OCI-LY7 (cell line): ENCODE measurements around the gene CIAO2B. TPM values are rescaled to one million over a fixed set of nuclear protein-coding genes. Genes with fewer than 3 reads are reported as not detected.

Source experiments
- BruUV-seq: library from RNA; stranded (reverse); fragments of 400-500 nt; replicated peaks from 2 replicates; lab custom pipeline; 2021; lab: Mats Ljungman, UMichigan
- CTCF ChIA-PET: fragments of 300-600 bp; sonication (Branson Sonifier 250); formaldehyde crosslinking; loops from one replicate; lab custom pipeline; 2022; ENCODE audit warnings: antibody characterized with exemption; ENCODE audit not compliant: unreplicated experiment; lab: Charles Lee
- POLR2A ChIA-PET: fragments of 300-600 bp; sonication (Branson Sonifier 250); formaldehyde crosslinking; loops from one replicate; lab custom pipeline; 2022; ENCODE audit warnings: antibody characterized with exemption; lab: Charles Lee
- DNase-seq: peaks from one replicate; pipeline ENCODE4 v3.0.0-alpha.2; 2015; ENCODE audit warnings: low spot score
- H2AFZ ChIP-seq: fragments of 200-600 bp; sonication (generic), shearing (Covaris generic); 2 replicates; pipeline ENCODE4 v1.6.1; 2014; ENCODE audit warnings: mild to moderate bottlenecking, antibody characterized with exemption, low read length, moderate library complexity
- H3K27ac ChIP-seq: fragments of 200-600 bp; sonication (generic); 2 replicates; pipeline ENCODE4 v1.5.1; 2014; ENCODE audit warnings: mixed run types, low read depth, mild to moderate bottlenecking, moderate library complexity, low read length, inconsistent platforms; ENCODE audit not compliant: poor library complexity, severe bottlenecking
- H3K36me3 ChIP-seq: fragments of 200-600 bp; sonication (generic); 2 replicates; pipeline ENCODE4 v1.6.1; 2014; ENCODE audit warnings: mild to moderate bottlenecking, antibody characterized with exemption, low read length, moderate library complexity, mixed read lengths; ENCODE audit not compliant: insufficient read depth
- H3K4me1 ChIP-seq: fragments of 200-600 bp; sonication (generic); 2 replicates; pipeline ENCODE4 v1.5.1; 2014; ENCODE audit warnings: mild to moderate bottlenecking, low read length; ENCODE audit not compliant: insufficient read depth, poor library complexity, severe bottlenecking
- H3K4me2 ChIP-seq: fragments of 200-600 bp; sonication (generic); 2 replicates; pipeline ENCODE4 v1.6.1; 2014; ENCODE audit warnings: mild to moderate bottlenecking, low read length
- H3K4me3 ChIP-seq: fragments of 200-600 bp; sonication (generic); 2 replicates; pipeline ENCODE4 v1.5.1; 2014; ENCODE audit warnings: mild to moderate bottlenecking, low read depth, low read length; ENCODE audit not compliant: poor library complexity, severe bottlenecking
- H3K79me2 ChIP-seq: fragments of 200-600 bp; sonication (generic); 2 replicates; pipeline ENCODE4 v1.6.1; 2016; ENCODE audit warnings: low read depth, mild to moderate bottlenecking, low read length, moderate library complexity, mixed read lengths; ENCODE audit not compliant: insufficient read depth
- H3K9me2 ChIP-seq: fragments of 200-600 bp; sonication (generic); 2 replicates; pipeline ENCODE4 v1.6.1; 2016; ENCODE audit warnings: mild to moderate bottlenecking, low read length, mixed read lengths; ENCODE audit not compliant: insufficient read depth
- H3K9me3 ChIP-seq: fragments of 200-600 bp; sonication (generic); 2 replicates; pipeline ENCODE4 v1.6.1; 2014; ENCODE audit warnings: mild to moderate bottlenecking, mixed run types, low read length, mixed read lengths
- H4K20me1 ChIP-seq: fragments of 200-600 bp; sonication (generic); 2 replicates; pipeline ENCODE4 v1.6.1; 2014; ENCODE audit warnings: mild to moderate bottlenecking, antibody characterized with exemption, low read length, moderate library complexity, mixed read lengths; ENCODE audit not compliant: insufficient read depth
- EZH2phosphoT487 ChIP-seq: fragments of 200-600 bp; sonication (generic); IDR thresholded peaks from 2 replicates; pipeline ENCODE4 v1.6.1; 2018; ENCODE audit warnings: low read depth, borderline replicate concordance, mild to moderate bottlenecking, mixed run types, antibody characterized with exemption, low read length, moderate library complexity, mixed read lengths
- intact Hi-C: fragments of 100-400 bp; cut with micrococcal nuclease; formaldehyde crosslinking; loops from one replicate; pipeline ENCODE4 v1.10.0; 2022; ENCODE audit not compliant: unreplicated experiment
- total RNA-seq, 2 experiments: library from RNA; depleted of rRNA in 1 of 2; stranded (reverse); fragments of >200 nt in 1 of 2; shearing (Covaris generic) in 1 of 2; gene quantifications; 2 replicates each; pipeline ENCODE4 v1.2.3, GENCODE V29; 2014 to 2022
- TF ChIP-seq, protein P1 (sequence below): fragments of 200-600 bp; sonication (generic); conservative IDR thresholded peaks from 2 replicates; pipeline ENCODE4 v1.5.1; 2014; ENCODE audit warnings: mild to moderate bottlenecking, antibody characterized with exemption, low read length, moderate library complexity, mixed read lengths

Gene CIAO2B
- total RNA-seq, 2 experiments from 2014 or later: 76.4 to 133 TPM

DNA sequence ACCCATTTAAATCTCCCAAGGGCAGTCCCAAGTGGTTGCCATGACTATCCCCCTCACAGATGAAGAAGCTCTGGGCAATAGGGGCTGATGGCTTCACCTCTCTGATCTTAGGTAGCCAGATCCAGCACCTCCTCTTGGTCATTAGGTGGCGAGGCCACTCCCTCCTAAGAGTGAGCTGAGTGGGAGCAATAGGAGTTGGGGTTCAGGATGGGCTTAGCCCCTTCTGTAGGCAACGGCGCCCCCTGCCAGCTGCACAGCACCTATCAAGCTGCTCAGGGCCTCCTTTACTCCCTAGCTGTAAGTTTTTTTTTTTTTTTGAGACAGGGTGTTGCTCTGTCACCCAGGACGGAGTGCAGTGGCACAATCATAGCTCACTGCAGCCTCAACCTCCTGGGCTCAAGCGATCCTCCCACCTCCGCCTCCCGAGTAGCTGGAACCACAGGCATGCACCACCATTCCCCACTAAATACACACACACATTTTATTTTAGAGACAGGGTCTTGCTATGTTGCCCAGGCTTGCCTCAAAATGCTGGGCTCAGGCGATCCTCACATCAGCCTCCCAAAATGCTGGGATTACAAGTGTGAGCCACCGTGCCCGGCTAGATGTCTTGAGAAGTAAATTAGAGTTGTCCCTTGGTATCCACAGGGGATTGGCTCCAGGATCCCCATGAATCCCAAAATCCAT lies 5.4 kb downstream of the CIAO2B start:
- no peaks in the 10 kb centered on the region for H3K9me2 ChIP-seq
- TF ChIP-seq EZH2phosphoT487: no peak
- TF ChIP-seq, protein P1, sequence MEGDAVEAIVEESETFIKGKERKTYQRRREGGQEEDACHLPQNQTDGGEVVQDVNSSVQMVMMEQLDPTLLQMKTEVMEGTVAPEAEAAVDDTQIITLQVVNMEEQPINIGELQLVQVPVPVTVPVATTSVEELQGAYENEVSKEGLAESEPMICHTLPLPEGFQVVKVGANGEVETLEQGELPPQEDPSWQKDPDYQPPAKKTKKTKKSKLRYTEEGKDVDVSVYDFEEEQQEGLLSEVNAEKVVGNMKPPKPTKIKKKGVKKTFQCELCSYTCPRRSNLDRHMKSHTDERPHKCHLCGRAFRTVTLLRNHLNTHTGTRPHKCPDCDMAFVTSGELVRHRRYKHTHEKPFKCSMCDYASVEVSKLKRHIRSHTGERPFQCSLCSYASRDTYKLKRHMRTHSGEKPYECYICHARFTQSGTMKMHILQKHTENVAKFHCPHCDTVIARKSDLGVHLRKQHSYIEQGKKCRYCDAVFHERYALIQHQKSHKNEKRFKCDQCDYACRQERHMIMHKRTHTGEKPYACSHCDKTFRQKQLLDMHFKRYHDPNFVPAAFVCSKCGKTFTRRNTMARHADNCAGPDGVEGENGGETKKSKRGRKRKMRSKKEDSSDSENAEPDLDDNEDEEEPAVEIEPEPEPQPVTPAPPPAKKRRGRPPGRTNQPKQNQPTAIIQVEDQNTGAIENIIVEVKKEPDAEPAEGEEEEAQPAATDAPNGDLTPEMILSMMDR: peak; percentile 68
- H4K20me1 ChIP-seq: no peaks in the 10 kb centered on the region
- peak; percentile 29 for DNase-seq
- intact Hi-C loops: no loop called here
- peaks cover 8% of the 10 kb centered on the region; the same call in 1 of the 2 replicates for H3K36me3 ChIP-seq
- H3K27ac ChIP-seq: no peak overlapping the region
- peaks cover 5% of the 10 kb centered on the region for H3K4me1 ChIP-seq
- H3K4me3 ChIP-seq: no peak overlapping the region
- no peaks in the 10 kb centered on the region for H3K9me3 ChIP-seq
- H2AFZ ChIP-seq: no peak overlapping the region
- H3K4me2 ChIP-seq: no peak overlapping the region
- ChIA-PET CTCF (interaction anchor here (0.6 to 1.5 kb wide), 2 partner anchors 9 to 1273 kb away, joined by 3 read pairs; no protein-coding TSS in a partner anchor), POLR2A (interaction anchor here (0.6 to 1.1 kb wide), 4 partner anchors 13 to 525 kb away, joined by 3 to 5 read pairs (median 3); no protein-coding TSS in a partner anchor)
- peaks cover 6% of the 10 kb centered on the region; the same call in 1 of the 2 replicates for H3K79me2 ChIP-seq
- BruUV-seq: no TSS peak

DNA sequence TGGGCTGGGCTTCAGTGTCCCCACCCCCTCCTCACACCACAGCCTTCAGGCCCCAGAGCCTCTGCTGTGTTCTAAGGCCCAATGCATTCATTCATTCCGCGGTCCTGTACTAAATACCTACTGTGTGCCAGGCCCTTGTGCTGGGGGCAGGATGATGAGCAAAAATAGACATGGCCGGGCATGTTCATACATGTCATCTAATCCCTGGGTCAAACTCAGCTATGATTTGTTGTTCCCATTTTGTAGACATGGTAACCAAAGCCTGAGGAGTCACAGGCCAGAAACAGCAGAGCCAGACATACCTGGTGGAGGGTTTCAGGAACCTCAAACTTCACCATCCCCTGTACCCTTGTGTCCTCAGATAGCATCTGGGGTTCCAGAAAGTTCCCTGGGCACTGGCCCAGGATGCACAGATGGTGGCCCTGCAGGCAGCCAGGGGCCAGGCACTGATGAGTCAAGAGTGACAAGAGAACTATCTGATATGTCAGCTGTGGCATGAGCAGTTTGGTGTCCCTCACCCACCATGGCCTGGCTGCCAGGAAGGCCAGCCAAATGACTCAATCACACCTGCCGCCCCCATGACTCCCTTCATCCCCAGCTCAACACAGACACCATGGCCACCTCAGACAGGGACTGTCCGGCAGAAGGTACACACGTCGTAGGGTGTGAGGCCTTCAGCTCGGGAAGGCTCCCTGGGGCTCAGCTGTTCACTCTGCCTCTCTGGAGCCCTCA lies 6.1 kb downstream of the CIAO2B start:
- no peak overlapping the region for H3K4me2 ChIP-seq
- TF ChIP-seq, protein P1: no peak
- TF ChIP-seq EZH2phosphoT487: no peak
- intact Hi-C loops: no loop called here
- no peaks in the 10 kb centered on the region for H3K79me2 ChIP-seq
- no peak overlapping the region for H3K4me3 ChIP-seq
- ChIA-PET POLR2A (interaction anchor here (0.6 to 1.1 kb wide), 2 partner anchors 12 to 57 kb away, joined by 3 to 5 read pairs; no protein-coding TSS in a partner anchor), CTCF (interaction anchor here (1.5 kb wide), 1 partner anchor 8 kb away, joined by 3 read pairs; no protein-coding TSS in a partner anchor)
- no peak overlapping the region for H2AFZ ChIP-seq
- no peaks in the 10 kb centered on the region for H3K9me2 ChIP-seq
- H4K20me1 ChIP-seq: no peaks in the 10 kb centered on the region
- no peak overlapping the region for H3K27ac ChIP-seq
- H3K4me1 ChIP-seq: peaks cover under 1% of the 10 kb centered on the region
- no peak for DNase-seq
- H3K36me3 ChIP-seq: peaks cover 8% of the 10 kb centered on the region; the same call in 1 of the 2 replicates
- H3K9me3 ChIP-seq: no peaks in the 10 kb centered on the region
- BruUV-seq: no TSS peak
